ENCODE results near the gene AMER2.

The AMER2 gene

GRCh38 chr13:25149711-25150110 is 22.4 kb downstream of the AMER2 start:
- DNase-seq: no peak

GRCh38 chr13:25148402-25148771 is 23.7 kb downstream of the AMER2 start:
- no peak for DNase-seq

- no peak for DNase-seq
These were observed 24.3 kb downstream of the AMER2 start for GRCh38 chr13:25147638-25148401.

- DNase-seq: no peak
These were observed 28.4 kb downstream of the AMER2 start for GRCh38 chr13:25143706-25144105.

GRCh38 chr13:25141042-25141441 is 31.0 kb downstream of the AMER2 start:
- DNase-seq: no peak

GRCh38 chr13:25137788-25138115 is 34.3 kb downstream of the AMER2 start:
- DNase-seq: no peak

- DNase-seq: no peak
These were observed 35.0 kb downstream of the AMER2 start for GRCh38 chr13:25136880-25137787.

- no peak for DNase-seq
These were observed 36.2 kb downstream of the AMER2 start for GRCh38 chr13:25135896-25136295.

- no peak for DNase-seq
These were observed 39.2 kb downstream of the AMER2 start for GRCh38 chr13:25132751-25133390.

- no peak for DNase-seq
These were observed 40.1 kb downstream of the AMER2 start for GRCh38 chr13:25131881-25132420.

GRCh38 chr13:25130944-25131343 is 41.1 kb downstream of the AMER2 start:
- no peak for DNase-seq

GRCh38 chr13:25118378-25118905 is 53.6 kb downstream of the AMER2 start:
- DNase-seq: no peak

GRCh38 chr13:25117312-25117711 is 54.8 kb downstream of the AMER2 start:
- no peak for DNase-seq

- DNase-seq: no peak
These were observed 56.0 kb downstream of the AMER2 start for GRCh38 chr13:25116044-25116443.

GRCh38 chr13:25114220-25114619 is 57.9 kb downstream of the AMER2 start:
- DNase-seq: peak; percentile 56

- no peak for DNase-seq
These were observed 59.3 kb downstream of the AMER2 start for GRCh38 chr13:25112695-25113255.

Measured in stimulated activated CD4-positive, alpha-beta T cell treated with anti-CD3 and anti-CD28 coated beads, Interleukin-2, amount 100 ng/mL, for 48 hours (primary cell).